ENCODE measurements around the gene HESX1. TPM values are rescaled to one million over a fixed set of nuclear protein-coding genes. Genes with fewer than 3 reads are reported as not detected.

Gene HESX1
- total and polyA plus RNA-seq, 9 of the 15 experiments (the other 6 are each of a cell fraction or from before 2014, with no cell fraction given): 0.16 to 1.2 (median 0.76) TPM

DNA sequence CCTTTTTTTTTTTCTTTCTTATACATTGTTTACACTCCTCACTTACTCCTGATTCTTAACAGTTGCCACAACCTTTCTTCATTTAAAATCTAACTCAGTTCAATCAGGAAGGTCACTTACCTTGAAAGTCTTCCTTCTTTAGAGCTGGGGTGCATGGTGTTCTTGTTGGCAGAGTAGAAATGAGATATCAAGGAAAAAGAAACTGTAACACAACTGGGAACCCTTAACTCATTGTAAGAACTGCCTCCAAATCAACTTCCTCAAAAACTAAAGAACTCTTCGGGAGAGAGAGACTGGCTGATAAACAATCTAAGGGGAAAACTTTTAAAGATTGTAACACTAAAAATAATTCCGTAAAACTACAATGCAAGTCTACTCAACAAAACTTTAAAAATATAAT is 26.4 kb upstream of the HESX1 start (continued):
- TF ChIP-seq, protein P1, sequence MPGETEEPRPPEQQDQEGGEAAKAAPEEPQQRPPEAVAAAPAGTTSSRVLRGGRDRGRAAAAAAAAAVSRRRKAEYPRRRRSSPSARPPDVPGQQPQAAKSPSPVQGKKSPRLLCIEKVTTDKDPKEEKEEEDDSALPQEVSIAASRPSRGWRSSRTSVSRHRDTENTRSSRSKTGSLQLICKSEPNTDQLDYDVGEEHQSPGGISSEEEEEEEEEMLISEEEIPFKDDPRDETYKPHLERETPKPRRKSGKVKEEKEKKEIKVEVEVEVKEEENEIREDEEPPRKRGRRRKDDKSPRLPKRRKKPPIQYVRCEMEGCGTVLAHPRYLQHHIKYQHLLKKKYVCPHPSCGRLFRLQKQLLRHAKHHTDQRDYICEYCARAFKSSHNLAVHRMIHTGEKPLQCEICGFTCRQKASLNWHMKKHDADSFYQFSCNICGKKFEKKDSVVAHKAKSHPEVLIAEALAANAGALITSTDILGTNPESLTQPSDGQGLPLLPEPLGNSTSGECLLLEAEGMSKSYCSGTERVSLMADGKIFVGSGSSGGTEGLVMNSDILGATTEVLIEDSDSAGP (CRISPR knock-in tag; IDR thresholded peaks at IDR 0.05): no peak
- TF ChIP-seq ZNF699 (CRISPR knock-in tag; IDR thresholded peaks at IDR 0.05; ENCODE audit: insufficient replicate concordance) (no peak), CEBPB (tag; IDR thresholded peaks at IDR 0.05) (no peak), SMARCB1 (IDR thresholded peaks at IDR 0.05; ENCODE audit: insufficient read length, low read depth) (no peak), POLR2AphosphoS2 (IDR thresholded peaks at IDR 0.05; ENCODE audit: low read length) (no peak)
- TF ChIP-seq, protein P2, sequence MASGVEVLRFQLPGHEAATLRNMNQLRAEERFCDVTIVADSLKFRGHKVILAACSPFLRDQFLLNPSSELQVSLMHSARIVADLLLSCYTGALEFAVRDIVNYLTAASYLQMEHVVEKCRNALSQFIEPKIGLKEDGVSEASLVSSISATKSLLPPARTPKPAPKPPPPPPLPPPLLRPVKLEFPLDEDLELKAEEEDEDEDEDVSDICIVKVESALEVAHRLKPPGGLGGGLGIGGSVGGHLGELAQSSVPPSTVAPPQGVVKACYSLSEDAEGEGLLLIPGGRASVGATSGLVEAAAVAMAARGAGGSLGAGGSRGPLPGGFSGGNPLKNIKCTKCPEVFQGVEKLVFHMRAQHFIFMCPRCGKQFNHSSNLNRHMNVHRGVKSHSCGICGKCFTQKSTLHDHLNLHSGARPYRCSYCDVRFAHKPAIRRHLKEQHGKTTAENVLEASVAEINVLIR (CRISPR knock-in tag; IDR thresholded peaks at IDR 0.05): no peak
- TF ChIP-seq, protein P3, sequence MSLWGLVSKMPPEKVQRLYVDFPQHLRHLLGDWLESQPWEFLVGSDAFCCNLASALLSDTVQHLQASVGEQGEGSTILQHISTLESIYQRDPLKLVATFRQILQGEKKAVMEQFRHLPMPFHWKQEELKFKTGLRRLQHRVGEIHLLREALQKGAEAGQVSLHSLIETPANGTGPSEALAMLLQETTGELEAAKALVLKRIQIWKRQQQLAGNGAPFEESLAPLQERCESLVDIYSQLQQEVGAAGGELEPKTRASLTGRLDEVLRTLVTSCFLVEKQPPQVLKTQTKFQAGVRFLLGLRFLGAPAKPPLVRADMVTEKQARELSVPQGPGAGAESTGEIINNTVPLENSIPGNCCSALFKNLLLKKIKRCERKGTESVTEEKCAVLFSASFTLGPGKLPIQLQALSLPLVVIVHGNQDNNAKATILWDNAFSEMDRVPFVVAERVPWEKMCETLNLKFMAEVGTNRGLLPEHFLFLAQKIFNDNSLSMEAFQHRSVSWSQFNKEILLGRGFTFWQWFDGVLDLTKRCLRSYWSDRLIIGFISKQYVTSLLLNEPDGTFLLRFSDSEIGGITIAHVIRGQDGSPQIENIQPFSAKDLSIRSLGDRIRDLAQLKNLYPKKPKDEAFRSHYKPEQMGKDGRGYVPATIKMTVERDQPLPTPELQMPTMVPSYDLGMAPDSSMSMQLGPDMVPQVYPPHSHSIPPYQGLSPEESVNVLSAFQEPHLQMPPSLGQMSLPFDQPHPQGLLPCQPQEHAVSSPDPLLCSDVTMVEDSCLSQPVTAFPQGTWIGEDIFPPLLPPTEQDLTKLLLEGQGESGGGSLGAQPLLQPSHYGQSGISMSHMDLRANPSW (CRISPR knock-in tag; IDR thresholded peaks at IDR 0.05): no peak
- TF ChIP-seq, protein P4, sequence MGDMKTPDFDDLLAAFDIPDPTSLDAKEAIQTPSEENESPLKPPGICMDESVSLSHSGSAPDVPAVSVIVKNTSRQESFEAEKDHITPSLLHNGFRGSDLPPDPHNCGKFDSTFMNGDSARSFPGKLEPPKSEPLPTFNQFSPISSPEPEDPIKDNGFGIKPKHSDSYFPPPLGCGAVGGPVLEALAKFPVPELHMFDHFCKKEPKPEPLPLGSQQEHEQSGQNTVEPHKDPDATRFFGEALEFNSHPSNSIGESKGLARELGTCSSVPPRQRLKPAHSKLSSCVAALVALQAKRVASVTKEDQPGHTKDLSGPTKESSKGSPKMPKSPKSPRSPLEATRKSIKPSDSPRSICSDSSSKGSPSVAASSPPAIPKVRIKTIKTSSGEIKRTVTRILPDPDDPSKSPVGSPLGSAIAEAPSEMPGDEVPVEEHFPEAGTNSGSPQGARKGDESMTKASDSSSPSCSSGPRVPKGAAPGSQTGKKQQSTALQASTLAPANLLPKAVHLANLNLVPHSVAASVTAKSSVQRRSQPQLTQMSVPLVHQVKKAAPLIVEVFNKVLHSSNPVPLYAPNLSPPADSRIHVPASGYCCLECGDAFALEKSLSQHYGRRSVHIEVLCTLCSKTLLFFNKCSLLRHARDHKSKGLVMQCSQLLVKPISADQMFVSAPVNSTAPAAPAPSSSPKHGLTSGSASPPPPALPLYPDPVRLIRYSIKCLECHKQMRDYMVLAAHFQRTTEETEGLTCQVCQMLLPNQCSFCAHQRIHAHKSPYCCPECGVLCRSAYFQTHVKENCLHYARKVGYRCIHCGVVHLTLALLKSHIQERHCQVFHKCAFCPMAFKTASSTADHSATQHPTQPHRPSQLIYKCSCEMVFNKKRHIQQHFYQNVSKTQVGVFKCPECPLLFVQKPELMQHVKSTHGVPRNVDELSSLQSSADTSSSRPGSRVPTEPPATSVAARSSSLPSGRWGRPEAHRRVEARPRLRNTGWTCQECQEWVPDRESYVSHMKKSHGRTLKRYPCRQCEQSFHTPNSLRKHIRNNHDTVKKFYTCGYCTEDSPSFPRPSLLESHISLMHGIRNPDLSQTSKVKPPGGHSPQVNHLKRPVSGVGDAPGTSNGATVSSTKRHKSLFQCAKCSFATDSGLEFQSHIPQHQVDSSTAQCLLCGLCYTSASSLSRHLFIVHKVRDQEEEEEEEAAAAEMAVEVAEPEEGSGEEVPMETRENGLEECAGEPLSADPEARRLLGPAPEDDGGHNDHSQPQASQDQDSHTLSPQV (IDR thresholded peaks at IDR 0.05): no peak
